OCI-LY1 (cell line): ENCODE data around the gene COX4I1.

ENCODE experiments used
- H2AFZ ChIP-seq: fragments of 200-600 bp; sonication (generic), shearing (Covaris generic); 2 replicates; pipeline ENCODE4 v1.6.0; 2014; ENCODE audit warnings: antibody characterized with exemption, mild to moderate bottlenecking, low read length
- H3F3A ChIP-seq: fragments of 200-600 bp; sonication (generic), shearing (Covaris generic); 2 replicates; pipeline ENCODE4 v1.6.0; 2014; ENCODE audit warnings: mild to moderate bottlenecking, antibody characterized with exemption, low read length, moderate library complexity; ENCODE audit not compliant: insufficient read depth
- H3K27ac ChIP-seq: fragments of 200-600 bp; sonication (generic); 2 replicates; pipeline ENCODE4 v1.5.1; 2014; ENCODE audit warnings: low read length, mixed run types, mild to moderate bottlenecking, low read depth; ENCODE audit not compliant: poor library complexity, severe bottlenecking
- H3K27me3 ChIP-seq: fragments of 200-600 bp; sonication (generic); 2 replicates; pipeline ENCODE4 v1.6.0; 2014; ENCODE audit warnings: antibody characterized with exemption, mild to moderate bottlenecking, low read length, moderate library complexity; ENCODE audit not compliant: insufficient read depth
- H3K36me3 ChIP-seq: fragments of 200-600 bp; sonication (generic); 2 replicates; pipeline ENCODE4 v1.6.1; 2014; ENCODE audit warnings: mild to moderate bottlenecking, antibody characterized with exemption, low read length, moderate library complexity, mixed read lengths; ENCODE audit not compliant: insufficient read depth
- H3K4me1 ChIP-seq: fragments of 200-600 bp; sonication (generic); 2 replicates; pipeline ENCODE4 v1.5.1; 2014; ENCODE audit warnings: mild to moderate bottlenecking, low read length, moderate library complexity; ENCODE audit not compliant: insufficient read depth, severe bottlenecking
- H3K4me2 ChIP-seq: fragments of 200-600 bp; sonication (generic), shearing (Covaris generic); 2 replicates; pipeline ENCODE4 v1.6.1; 2014; ENCODE audit warnings: low read length
- H3K4me3 ChIP-seq: fragments of 200-600 bp; sonication (generic); 2 replicates; pipeline ENCODE4 v1.5.1; 2014; ENCODE audit warnings: low read length, low read depth, mild to moderate bottlenecking, mixed read lengths; ENCODE audit not compliant: poor library complexity, severe bottlenecking
- H3K79me2 ChIP-seq: fragments of 200-600 bp; shearing (Covaris generic); 2 replicates; pipeline ENCODE4 v1.6.1; 2016; ENCODE audit warnings: mixed run types, low read length, mixed read lengths; ENCODE audit not compliant: insufficient read depth
- H3K9ac ChIP-seq: fragments of 200-600 bp; sonication (generic), shearing (Covaris generic); 2 replicates; pipeline ENCODE4 v1.6.1; 2014; ENCODE audit warnings: mild to moderate bottlenecking, low read length, mixed read lengths
- H3K9me2 ChIP-seq: fragments of 200-600 bp; sonication (generic), shearing (Covaris generic); 2 replicates; pipeline ENCODE4 v1.6.1; 2014; ENCODE audit warnings: low read depth, mild to moderate bottlenecking, low read length, mixed read lengths
- H3K9me3 ChIP-seq: fragments of 200-600 bp; shearing (Covaris generic); 2 replicates; pipeline ENCODE4 v1.6.1; 2014; ENCODE audit warnings: low read length, mixed read lengths
- H4K20me1 ChIP-seq: fragments of 200-600 bp; sonication (generic), shearing (Covaris generic); 2 replicates; pipeline ENCODE4 v1.6.0; 2016; ENCODE audit warnings: mild to moderate bottlenecking, low read length; ENCODE audit not compliant: insufficient read depth
- CTCF ChIP-seq: fragments of 200-600 bp; sonication (generic), shearing (Covaris generic); IDR thresholded peaks from 2 replicates; pipeline ENCODE4 v1.5.1; 2017; ENCODE audit warnings: mild to moderate bottlenecking, antibody characterized with exemption, low read length, moderate library complexity, mixed read lengths
- EZH2 ChIP-seq: fragments of 200-600 bp; sonication (generic), shearing (Covaris generic); IDR thresholded peaks from 2 replicates; pipeline ENCODE4 v1.8.0; 2017; ENCODE audit warnings: borderline replicate concordance, mixed run types, mild to moderate bottlenecking, antibody characterized with exemption, low read length, moderate library complexity, mixed read lengths

Gene COX4I1

GRCh38 chr16:85843471-85844168 lies 44.1 kb downstream of the COX4I1 start:
- peaks cover 4% of the 10 kb centered on the region; the same call in 1 of the 2 replicates for H3K27me3 ChIP-seq
- H4K20me1 ChIP-seq: no peaks in the 10 kb centered on the region
- no peaks in the 10 kb centered on the region for H3K9me3 ChIP-seq
- no peaks in the 10 kb centered on the region for H3K36me3 ChIP-seq
- no peaks in the 10 kb centered on the region for H3K9me2 ChIP-seq
- H3F3A ChIP-seq: no peaks in the 10 kb centered on the region
- TF ChIP-seq CTCF (no peak), EZH2 (no peak)
- H3K79me2 ChIP-seq: no peaks in the 10 kb centered on the region
- no peak overlapping the region for H3K27ac ChIP-seq
- H3K4me1 ChIP-seq: no peaks in the 10 kb centered on the region
- no peak overlapping the region for H3K9ac ChIP-seq
- H3K4me2 ChIP-seq: no peak overlapping the region
- H2AFZ ChIP-seq: no peak overlapping the region
- H3K4me3 ChIP-seq: no peak overlapping the region

DNA sequence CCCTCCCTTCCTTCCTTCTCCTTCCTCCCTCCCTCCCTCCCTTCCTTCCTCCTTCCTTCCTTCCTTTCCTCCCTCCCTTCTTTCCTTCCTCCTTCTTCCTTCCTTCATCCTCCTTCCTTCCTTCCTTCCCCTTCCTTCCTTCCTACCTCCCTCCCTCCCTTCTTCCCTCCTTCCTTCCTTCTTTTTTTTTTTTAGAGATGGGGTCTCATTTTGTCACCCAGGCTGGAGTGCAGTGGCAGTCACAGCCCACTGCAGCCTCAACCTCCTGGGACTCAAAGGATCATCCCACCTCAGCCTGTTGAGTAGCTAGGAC lies 44.6 kb downstream of the COX4I1 start:
- Histone ChIP-seq H3K4me1 (no peaks in the 10 kb centered on the region), H3K27ac (no peak overlapping the region), H3K4me2 (no peak overlapping the region), H3K27me3 (peaks cover 7% of the 10 kb centered on the region; the same call in 1 of the 2 replicates), H3K9ac (no peak overlapping the region), H3K36me3 (no peaks in the 10 kb centered on the region), H3K4me3 (no peak overlapping the region), H3F3A (no peaks in the 10 kb centered on the region), H3K9me2 (no peaks in the 10 kb centered on the region), H3K79me2 (no peaks in the 10 kb centered on the region), H4K20me1 (no peaks in the 10 kb centered on the region), H3K9me3 (no peaks in the 10 kb centered on the region), H2AFZ (no peak overlapping the region)
- TF ChIP-seq CTCF (no peak), EZH2 (no peak)

GRCh38 chr16:85844786-85845185 lies 45.3 kb downstream of the COX4I1 start:
- Histone ChIP-seq H3K9ac (no peak overlapping the region), H3F3A (no peaks in the 10 kb centered on the region), H4K20me1 (no peaks in the 10 kb centered on the region), H3K4me2 (no peak overlapping the region), H3K4me3 (no peak overlapping the region), H3K9me2 (no peaks in the 10 kb centered on the region), H2AFZ (no peak overlapping the region), H3K27me3 (peaks cover 9% of the 10 kb centered on the region; the same call in 1 of the 2 replicates), H3K4me1 (no peaks in the 10 kb centered on the region), H3K9me3 (no peaks in the 10 kb centered on the region), H3K79me2 (no peaks in the 10 kb centered on the region), H3K36me3 (no peaks in the 10 kb centered on the region), H3K27ac (no peak overlapping the region)
- TF ChIP-seq EZH2 (no peak), CTCF (no peak)
